Stomach (tissue), 9 donors: Measurements from ENCODE around the gene RSRC1. TPM values are rescaled to one million over a fixed set of nuclear protein-coding genes. Genes with fewer than 3 reads are reported as not detected.

Experiments used
- DNase-seq, 2 donors: peaks; one replicate each; pipeline versions ENCODE4 v3.0.0 to v3.0.0-alpha.2; 2013 to 2019
- H3K27ac ChIP-seq, 5 donors: fragments of 200-600 bp in 4 of 5; sonication (generic) in 4 of 5; one replicate each; pipeline ENCODE4 v1.5.1; 2013 to 2019; ENCODE audit warnings: mild to moderate bottlenecking in 1 of 5, moderate library complexity in 1 of 5
- H3K27me3 ChIP-seq, 3 donors: fragments of 200-600 bp; sonication (generic); one replicate each; pipeline ENCODE4 v1.5.1; 2017 to 2019; ENCODE audit warnings: mixed run types in 1 of 3
- H3K36me3 ChIP-seq, 4 donors: fragments of 200-600 bp; sonication (generic); 1 replicate in 3 of 4; 2 replicates in 1 of 4; pipeline ENCODE4 v1.5.1; 2016 to 2019
- H3K4me1 ChIP-seq, 4 donors: fragments of 200-600 bp; sonication (generic); one replicate each; pipeline ENCODE4 v1.5.1; 2016 to 2019
- H3K4me3 ChIP-seq, 4 donors: fragments of 200-600 bp; sonication (generic) in 3 of 4; one replicate each; pipeline ENCODE4 v1.5.1; 2016 to 2019; ENCODE audit warnings: mild to moderate bottlenecking in 1 of 4
- H3K9me3 ChIP-seq, 4 donors: fragments of 200-600 bp; sonication (generic); one replicate each; pipeline ENCODE4 v1.5.1; 2016 to 2019
- EP300 ChIP-seq: sonication (generic); formaldehyde crosslinking; IDR thresholded peaks from one replicate; pipeline ENCODE4 v1.6.1; 2017; ENCODE audit warnings: antibody characterized with exemption
- POLR2A ChIP-seq, 4 donors: fragments of 450-650 bp; IDR thresholded peaks; one replicate each; pipeline ENCODE4 v1.6.1; 2016; ENCODE audit warnings: antibody characterized with exemption in 4 of 4, control low read depth in 2 of 4, mild to moderate bottlenecking in 1 of 4, moderate library complexity in 1 of 4
- POLR2AphosphoS5 ChIP-seq, 3 donors: sonication (generic); formaldehyde crosslinking; IDR thresholded peaks; one replicate each; pipeline ENCODE4 v1.6.1; 2016; ENCODE audit warnings: antibody characterized with exemption in 3 of 3
- WGBS, 5 donors: extraction: QIAGEN DNeasy Blood & Tissue Kit in 3 of 5; methylation state at CpG; one replicate each; pipeline versions ENCODE4 v1.1.5 to v1.1.7; 2013 to 2018; 5-methylcytosine and 5-hydroxymethylcytosine counted together
- intact Hi-C: fragments of 100-400 bp; cut with DNase I; formaldehyde crosslinking; loops from one replicate; pipeline ENCODE4 v1.15.1; 2023; ENCODE audit warnings: low total_unique reads
- polyA plus RNA-seq, 3 donors: library from polyadenylated mRNA; stranded (reverse); fragments of 200-250 nt; gene quantifications; one replicate each; pipeline ENCODE4 v1.2.3, GENCODE V29; 2013
- total RNA-seq, 5 donors: library from RNA; depleted of rRNA; stranded (reverse); fragments of >200 nt; gene quantifications; one replicate each; pipeline versions ENCODE4 v1.1.0 to v1.2.3, GENCODE V29; 2014 to 2016
- TF ChIP-seq, protein P1 (sequence below), 7 experiments: fragments of 450-650 bp in 4 of 7; fragments of 200-600 bp in 3 of 7; sonication (generic) in 3 of 7; IDR thresholded peaks; one replicate each; pipeline ENCODE4 v1.5.1; 2016 to 2019; ENCODE audit warnings: antibody characterized with exemption in 7 of 7, control low read depth in 2 of 7, mild to moderate bottlenecking in 1 of 7
- donor health status: healthy with polysubstance abuse.
- donor health status: Bipolar disorder and iron deficiency.
- donor health status: healthy.

The RSRC1 gene
- total and polyA plus RNA-seq, 8 donors: 1.7 to 502 (median 12.0) TPM

- Histone ChIP-seq H3K27me3 (no peaks in the 10 kb centered on the region), H3K4me3 (no peak overlapping the region), H3K4me1 (no peaks in the 10 kb centered on the region), H3K36me3 (no peaks in the 10 kb centered on the region), H3K9me3 (no peaks in the 10 kb centered on the region), H3K27ac (no peak overlapping the region)
- WGBS, 5 donors: 77 to 86% (median 81%) methylated on average over 2 of the region's 2 CpGs
- no peak for DNase-seq
- intact Hi-C loops: no loop called here
- TF ChIP-seq POLR2AphosphoS5 (IDR thresholded peaks at IDR 0.05) (no peak), EP300 (no peak)
Observed at GRCh38 chr3:158381262-158381868, 271.5 kb downstream of the RSRC1 start.

DNA sequence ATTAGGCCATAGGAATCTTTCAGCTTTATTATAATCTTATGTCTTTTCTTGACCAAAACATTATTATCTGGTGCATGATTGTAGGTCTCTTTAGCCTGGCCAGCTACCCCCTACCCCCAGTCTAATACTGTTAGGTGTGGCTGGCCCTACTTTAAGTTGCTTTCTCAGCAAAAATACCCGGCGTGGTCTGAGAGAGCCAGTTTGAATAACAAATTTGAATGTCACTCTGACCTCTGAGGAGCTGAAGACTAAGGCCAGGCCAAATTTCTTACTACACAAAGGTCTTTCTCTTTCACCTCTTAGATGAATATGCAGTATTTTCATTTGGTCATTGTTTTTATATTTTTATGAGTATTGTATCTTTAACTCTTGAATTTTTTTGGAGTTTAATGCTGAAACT is 272.6 kb downstream of the RSRC1 start:
- Histone ChIP-seq H3K9me3 (no peaks in the 10 kb centered on the region), H3K4me3 (no peak overlapping the region), H3K36me3 (no peaks in the 10 kb centered on the region), H3K27me3 (no peaks in the 10 kb centered on the region), H3K27ac (no peak overlapping the region), H3K4me1 (no peaks in the 10 kb centered on the region)
- no peak for TF ChIP-seq EP300
- no peak for TF ChIP-seq POLR2A (IDR thresholded peaks at IDR 0.05)
- no peak for TF ChIP-seq POLR2AphosphoS5 (IDR thresholded peaks at IDR 0.05)
- TF ChIP-seq, protein P1, sequence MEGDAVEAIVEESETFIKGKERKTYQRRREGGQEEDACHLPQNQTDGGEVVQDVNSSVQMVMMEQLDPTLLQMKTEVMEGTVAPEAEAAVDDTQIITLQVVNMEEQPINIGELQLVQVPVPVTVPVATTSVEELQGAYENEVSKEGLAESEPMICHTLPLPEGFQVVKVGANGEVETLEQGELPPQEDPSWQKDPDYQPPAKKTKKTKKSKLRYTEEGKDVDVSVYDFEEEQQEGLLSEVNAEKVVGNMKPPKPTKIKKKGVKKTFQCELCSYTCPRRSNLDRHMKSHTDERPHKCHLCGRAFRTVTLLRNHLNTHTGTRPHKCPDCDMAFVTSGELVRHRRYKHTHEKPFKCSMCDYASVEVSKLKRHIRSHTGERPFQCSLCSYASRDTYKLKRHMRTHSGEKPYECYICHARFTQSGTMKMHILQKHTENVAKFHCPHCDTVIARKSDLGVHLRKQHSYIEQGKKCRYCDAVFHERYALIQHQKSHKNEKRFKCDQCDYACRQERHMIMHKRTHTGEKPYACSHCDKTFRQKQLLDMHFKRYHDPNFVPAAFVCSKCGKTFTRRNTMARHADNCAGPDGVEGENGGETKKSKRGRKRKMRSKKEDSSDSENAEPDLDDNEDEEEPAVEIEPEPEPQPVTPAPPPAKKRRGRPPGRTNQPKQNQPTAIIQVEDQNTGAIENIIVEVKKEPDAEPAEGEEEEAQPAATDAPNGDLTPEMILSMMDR (IDR thresholded peaks at IDR 0.05): no peak
- DNase-seq: no peak
- intact Hi-C loops: no loop called here
- 54 to 97% (median 82%) methylated on average over 2 of the region's 2 CpGs for WGBS, 5 donors

DNA sequence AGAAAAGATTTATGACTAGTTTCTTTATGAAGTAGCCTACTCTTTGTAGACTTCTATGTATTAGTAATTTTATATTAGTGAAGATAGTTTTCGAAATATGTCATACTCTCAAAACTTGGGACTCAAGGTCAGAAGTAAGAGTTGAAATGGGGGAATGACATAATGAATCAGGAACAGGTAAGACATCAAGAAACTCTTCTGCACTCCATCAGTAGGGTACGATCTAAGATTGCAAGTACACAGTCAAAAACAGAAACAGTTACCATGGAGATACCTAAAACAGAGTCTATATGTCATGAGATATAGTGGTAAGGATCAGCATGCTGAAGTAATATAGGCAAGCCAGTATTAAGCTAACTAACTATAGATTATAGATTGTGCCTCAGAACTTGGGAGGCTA is 274.1 kb downstream of the RSRC1 start:
- no peak for DNase-seq
- intact Hi-C loops: no loop called here
- Histone ChIP-seq H3K9me3 (no peaks in the 10 kb centered on the region), H3K4me3 (no peak overlapping the region), H3K4me1 (no peaks in the 10 kb centered on the region), H3K27ac (no peak overlapping the region), H3K36me3 (no peaks in the 10 kb centered on the region), H3K27me3 (no peaks in the 10 kb centered on the region)
- WGBS, 5 donors: 84 to 94% (median 91%) methylated on average over 2 of the region's 2 CpGs
- TF ChIP-seq, protein P1 (IDR thresholded peaks at IDR 0.05): no peak
- no peak for TF ChIP-seq EP300
- TF ChIP-seq POLR2A (IDR thresholded peaks at IDR 0.05): no peak
- TF ChIP-seq POLR2AphosphoS5 (IDR thresholded peaks at IDR 0.05): no peak

DNA sequence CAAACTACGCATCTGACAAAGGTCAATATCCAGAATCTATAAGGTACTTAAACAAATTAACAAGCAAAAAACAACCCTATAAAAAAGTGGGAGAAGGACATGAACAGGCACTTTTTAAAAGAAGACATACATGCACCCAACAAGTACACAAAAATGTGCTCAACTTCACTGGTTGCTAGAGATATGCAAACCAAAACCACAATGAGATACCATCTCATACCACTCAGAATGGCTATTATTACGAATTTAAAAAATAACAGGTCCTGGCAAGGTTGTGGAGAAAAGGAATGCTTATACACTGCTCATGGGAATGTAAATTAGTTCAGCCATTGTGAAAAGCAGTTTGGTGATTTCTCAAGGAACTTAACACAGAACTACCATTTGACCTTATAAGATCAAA is 285.5 kb downstream of the RSRC1 start:
- TF ChIP-seq, protein P1 (IDR thresholded peaks at IDR 0.05): no peak
- TF ChIP-seq POLR2AphosphoS5 (IDR thresholded peaks at IDR 0.05): no peak
- no peak for TF ChIP-seq POLR2A (IDR thresholded peaks at IDR 0.05)
- TF ChIP-seq EP300: no peak
- Histone ChIP-seq H3K27me3 (no peaks in the 10 kb centered on the region), H3K4me1 (no peaks in the 10 kb centered on the region), H3K27ac (no peak overlapping the region), H3K9me3 (peaks cover 0 to 9% (median 0%) of the 10 kb centered on the region in 4 donors), H3K4me3 (no peak overlapping the region), H3K36me3 (no peaks in the 10 kb centered on the region)
- intact Hi-C loops: no loop called here
- 73 to 100% (median 97%) methylated on average over 2 of the region's 2 CpGs for WGBS, 5 donors
- DNase-seq: no peak

DNA sequence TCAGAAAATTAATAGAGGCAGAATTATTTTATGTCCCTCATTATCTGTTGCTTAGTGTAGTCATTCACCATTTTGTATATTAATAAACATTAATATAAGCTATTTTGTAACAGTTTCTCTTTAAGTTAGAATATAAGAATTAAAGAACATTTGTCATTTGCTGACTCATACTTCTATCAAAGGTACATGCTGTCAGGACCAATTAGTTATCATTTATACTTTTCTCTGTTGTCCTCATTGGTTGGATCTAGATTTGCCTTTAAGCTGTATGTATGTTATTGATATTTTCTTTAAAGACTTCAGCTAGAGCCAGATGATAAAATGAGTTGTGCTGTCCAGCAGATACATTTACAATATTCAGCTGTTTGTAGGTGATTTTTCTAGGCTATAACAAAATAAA is 292.7 kb downstream of the RSRC1 start:
- TF ChIP-seq EP300 (no peak), POLR2AphosphoS5 (IDR thresholded peaks at IDR 0.05) (no peak), POLR2A (IDR thresholded peaks at IDR 0.05) (no peak)
- TF ChIP-seq, protein P1 (IDR thresholded peaks at IDR 0.05): no peak
- DNase-seq: no peak
- Histone ChIP-seq H3K27ac (no peak overlapping the region), H3K4me1 (no peaks in the 10 kb centered on the region), H3K27me3 (no peaks in the 10 kb centered on the region), H3K9me3 (no peaks in the 10 kb centered on the region), H3K36me3 (no peaks in the 10 kb centered on the region), H3K4me3 (no peak overlapping the region)
- intact Hi-C loops: no loop called here
